ENCODE results near the gene TBXAS1.

- TF ChIP-seq POLR2AphosphoS5 (IDR thresholded peaks at IDR 0.05) (no peak), CTCF (IDR thresholded peaks at IDR 0.05) (no peak), EP300 (IDR thresholded peaks at IDR 0.05) (no peak), POLR2A (IDR thresholded peaks at IDR 0.05; ENCODE audit: low read depth) (no peak)
These were observed 68.5 kb downstream of the TBXAS1 start for GRCh38 chr7:139897422-139898090.

Data from esophagus muscularis mucosa (tissue), 4 donors.